GM21528 (cell line): ENCODE data around the gene PCSK5.

ENCODE experiments used
- ATAC-seq: cut with Tn5 transposase; IDR thresholded peaks from one replicate; pipeline ENCODE4 v1.9.1; 2021; ENCODE audit warnings: mild to moderate bottlenecking, moderate library complexity; ENCODE audit not compliant: unreplicated experiment, low FRiP score

Gene PCSK5

DNA sequence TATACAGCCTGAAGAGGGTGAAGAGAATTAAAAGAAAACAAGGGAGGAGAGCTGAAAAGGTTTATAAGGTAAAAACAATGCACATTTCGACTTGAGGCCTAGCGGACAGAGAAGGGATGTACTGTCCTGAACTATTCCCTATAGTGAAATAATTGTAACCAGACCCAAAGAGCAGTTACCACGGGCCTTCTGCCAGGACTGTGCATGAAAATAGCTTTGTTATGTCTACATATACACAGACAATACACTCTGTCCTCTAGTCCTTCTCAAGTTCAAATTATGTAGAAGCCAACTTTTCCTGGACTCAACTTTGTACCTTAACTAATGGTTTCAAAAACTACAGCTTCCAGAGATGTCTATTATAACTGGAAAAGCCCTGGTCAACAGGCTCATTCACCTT lies 223.7 kb downstream of the PCSK5 start:
- ATAC-seq = no peak

GRCh38 chr9:76115396-76115795 lies 224.9 kb downstream of the PCSK5 start:
- ATAC-seq = no peak

DNA sequence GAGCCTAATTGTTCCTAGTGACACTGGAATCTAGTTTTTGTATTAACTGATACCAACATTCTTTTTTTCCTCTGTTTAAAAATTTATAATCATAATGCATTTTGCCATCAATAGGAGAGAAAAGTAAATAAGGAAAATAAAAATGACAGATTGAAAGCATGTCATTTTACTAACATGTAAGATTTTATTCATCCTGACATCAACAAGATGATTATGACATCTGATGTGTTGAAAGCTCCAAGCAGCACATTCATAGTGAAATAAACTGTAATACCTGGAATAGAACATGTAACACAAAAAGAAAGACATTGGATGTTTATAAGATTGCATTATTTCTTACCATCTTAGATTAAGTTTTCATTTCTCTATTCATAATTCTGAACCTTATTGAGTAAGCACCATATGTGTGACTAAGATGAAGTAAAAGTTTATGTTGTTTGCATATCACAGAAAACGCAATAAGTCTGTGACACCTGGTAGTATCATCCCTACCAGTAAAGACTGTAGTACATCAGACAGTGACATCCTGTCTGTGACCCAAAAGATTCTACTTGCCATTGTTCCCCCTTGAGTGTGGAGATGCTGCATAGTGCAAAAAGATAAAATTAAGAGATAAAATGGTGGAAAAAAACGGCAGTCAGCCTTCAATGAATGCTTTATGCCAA lies 225.6 kb downstream of the PCSK5 start:
- ATAC-seq = no peak

DNA sequence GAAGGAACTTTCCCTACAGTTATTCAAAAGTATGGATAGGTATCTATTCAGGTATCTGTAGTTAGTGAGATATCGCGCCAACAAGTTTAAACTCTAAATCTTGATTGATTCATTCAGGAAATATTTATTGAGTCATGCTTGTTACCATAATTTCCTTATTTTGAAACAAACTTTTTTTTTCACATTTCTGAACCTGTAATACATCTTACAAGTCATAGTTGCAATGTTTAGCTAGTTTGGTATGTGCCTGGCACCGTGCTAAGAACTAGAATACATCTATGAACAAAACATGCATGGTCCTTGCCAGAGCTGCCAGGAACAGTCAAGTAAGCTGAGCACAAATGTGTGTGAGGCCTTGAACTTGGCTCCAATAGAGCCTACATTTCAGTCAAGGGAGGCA lies 226.4 kb downstream of the PCSK5 start:
- ATAC-seq = no peak

DNA sequence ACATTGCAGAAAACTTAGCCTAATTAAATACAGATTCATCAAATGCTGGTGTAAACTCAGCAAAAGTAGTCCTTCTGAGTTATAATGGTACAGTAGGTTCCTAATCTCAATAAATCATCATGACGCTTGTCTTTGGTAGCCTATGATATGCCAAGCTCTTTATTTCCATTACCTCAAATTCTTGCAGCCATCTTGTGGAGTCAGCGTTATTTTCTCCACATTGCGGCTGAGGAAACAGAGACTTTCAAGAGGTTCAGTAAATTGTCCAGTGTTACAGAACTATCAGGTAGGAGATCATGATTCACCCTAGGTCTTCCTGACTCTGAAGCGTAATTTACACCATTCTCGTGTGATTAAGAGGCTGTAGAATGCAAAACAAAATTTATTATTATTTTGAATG lies 237.2 kb downstream of the PCSK5 start:
- no peak for ATAC-seq

- no peak for ATAC-seq
These were observed 245.4 kb downstream of the PCSK5 start for GRCh38 chr9:76135902-76136301.

DNA sequence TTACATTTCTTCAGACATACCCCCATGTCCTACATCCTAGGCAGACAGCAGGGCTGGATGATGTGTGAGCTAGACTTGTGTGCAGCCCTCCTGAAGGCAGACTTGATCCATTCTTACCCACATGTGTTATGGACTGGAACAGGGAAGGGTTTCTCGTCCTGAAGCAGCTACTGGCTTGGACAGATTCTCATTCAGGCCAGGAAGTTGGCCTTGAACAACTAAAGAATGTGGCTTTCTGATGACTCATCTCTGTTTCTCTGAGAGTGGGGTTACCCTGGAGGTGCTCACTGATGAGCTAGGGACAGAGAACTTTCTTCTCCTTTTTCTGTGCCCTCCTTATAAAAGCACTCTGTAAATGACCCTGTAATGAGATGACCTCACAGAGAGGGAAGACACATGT lies 246.5 kb downstream of the PCSK5 start:
- ATAC-seq = no peak

- no peak for ATAC-seq
These were observed 247.5 kb downstream of the PCSK5 start for GRCh38 chr9:76137931-76138330.

- ATAC-seq = no peak
These were observed 247.9 kb downstream of the PCSK5 start for GRCh38 chr9:76138360-76138759.

DNA sequence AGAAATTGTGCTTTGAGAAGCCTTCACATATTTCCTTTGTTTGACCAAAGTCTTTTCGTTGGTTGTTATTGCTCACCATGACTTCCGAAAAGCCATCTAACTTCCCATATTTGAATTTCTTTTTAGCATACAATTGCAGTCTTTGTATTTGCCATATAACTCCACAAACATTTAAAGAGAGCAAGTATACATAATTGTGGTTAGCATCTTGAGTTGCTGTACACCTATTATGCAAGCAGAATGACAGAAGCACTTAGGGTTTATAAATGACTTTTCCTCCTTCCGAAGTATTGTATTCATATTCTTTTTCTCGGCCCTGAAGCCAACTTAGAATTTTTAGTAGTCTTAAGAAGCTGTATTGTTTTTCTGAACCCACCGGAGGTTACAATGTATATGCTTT lies 253.4 kb downstream of the PCSK5 start:
- no peak for ATAC-seq

DNA sequence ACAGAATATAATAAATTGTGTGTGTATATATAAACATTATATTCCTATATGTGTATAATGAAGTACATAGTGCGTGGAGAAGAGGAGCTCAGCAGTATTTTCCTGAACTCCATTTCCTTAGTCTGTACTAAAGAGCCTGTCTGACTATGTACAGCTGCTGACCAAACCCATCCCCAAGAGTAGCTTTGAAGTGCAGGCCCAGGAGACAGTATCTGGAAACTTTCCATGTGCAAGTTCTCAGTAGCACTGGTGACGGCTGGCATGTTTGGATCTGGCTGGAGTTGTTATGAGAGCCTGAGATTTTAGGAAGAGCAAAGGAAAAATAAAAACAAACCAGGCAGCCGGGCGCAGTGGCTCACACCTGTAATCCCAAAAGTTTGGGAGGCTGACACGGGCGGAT lies 259.5 kb downstream of the PCSK5 start:
- ATAC-seq = no peak

- ATAC-seq = no peak
These were observed 260.8 kb downstream of the PCSK5 start for GRCh38 chr9:76151267-76151666.

- no peak for ATAC-seq
These were observed 262.9 kb downstream of the PCSK5 start for GRCh38 chr9:76153339-76153738.

- ATAC-seq = no peak
These were observed 263.6 kb downstream of the PCSK5 start for GRCh38 chr9:76153902-76154629.

- no peak for ATAC-seq
These were observed 264.9 kb downstream of the PCSK5 start for GRCh38 chr9:76155361-76155760.

- no peak for ATAC-seq
These were observed 268.2 kb downstream of the PCSK5 start for GRCh38 chr9:76158713-76159112.

GRCh38 chr9:76159293-76159926 lies 268.9 kb downstream of the PCSK5 start:
- ATAC-seq = no peak

DNA sequence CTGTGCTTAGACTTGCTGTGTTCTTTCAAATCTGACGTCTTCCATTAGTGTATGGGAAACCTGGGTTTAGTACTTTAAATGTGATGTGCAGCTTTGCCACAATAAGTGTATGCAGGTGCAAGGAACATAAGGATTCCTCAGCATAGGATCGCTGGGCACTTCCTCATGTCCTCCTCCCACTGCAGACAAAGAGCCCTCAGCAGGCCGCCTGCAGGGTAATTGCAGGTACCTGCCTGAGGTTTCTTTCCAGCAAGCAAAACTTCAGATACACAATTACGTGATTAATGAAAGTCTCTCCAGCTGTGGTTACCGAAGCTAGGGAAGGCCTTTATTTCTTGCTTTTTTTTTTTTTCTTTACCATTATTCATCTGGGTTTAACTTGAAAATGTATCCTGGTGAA lies 270.6 kb downstream of the PCSK5 start:
- ATAC-seq = no peak

- ATAC-seq = no peak
These were observed 271.1 kb downstream of the PCSK5 start for GRCh38 chr9:76161541-76161940.

DNA sequence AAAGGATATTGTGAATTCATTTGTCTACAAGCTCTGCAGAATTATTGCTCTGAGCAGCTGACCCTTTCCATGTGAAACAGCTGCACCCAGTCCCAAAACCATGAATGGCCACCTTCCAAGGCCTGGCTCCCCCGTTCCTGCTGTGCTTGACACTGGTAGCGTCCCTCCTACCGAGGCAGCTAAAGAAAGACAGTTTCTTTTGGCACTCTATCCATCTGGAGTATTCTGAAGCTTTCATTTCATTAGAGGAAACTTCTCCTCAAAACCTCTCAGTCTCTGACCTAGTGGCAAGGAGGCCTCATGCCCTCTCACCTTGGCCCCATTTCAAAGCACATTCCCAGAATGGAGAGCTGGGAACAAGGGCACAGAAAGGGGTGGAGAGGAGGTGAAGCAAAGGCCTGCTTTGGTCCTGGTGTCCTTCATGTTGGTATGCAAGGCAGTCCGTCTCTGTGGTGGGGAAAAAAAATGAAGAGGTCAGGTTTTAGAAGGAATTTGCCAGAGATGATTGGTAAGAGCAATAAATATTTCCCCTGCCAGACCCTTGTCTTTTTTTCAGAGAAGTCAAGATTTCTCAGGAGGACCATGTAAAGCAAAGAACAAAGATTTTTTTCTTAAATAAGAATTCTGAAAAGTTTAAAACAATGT lies 271.7 kb downstream of the PCSK5 start:
- ATAC-seq = no peak

DNA sequence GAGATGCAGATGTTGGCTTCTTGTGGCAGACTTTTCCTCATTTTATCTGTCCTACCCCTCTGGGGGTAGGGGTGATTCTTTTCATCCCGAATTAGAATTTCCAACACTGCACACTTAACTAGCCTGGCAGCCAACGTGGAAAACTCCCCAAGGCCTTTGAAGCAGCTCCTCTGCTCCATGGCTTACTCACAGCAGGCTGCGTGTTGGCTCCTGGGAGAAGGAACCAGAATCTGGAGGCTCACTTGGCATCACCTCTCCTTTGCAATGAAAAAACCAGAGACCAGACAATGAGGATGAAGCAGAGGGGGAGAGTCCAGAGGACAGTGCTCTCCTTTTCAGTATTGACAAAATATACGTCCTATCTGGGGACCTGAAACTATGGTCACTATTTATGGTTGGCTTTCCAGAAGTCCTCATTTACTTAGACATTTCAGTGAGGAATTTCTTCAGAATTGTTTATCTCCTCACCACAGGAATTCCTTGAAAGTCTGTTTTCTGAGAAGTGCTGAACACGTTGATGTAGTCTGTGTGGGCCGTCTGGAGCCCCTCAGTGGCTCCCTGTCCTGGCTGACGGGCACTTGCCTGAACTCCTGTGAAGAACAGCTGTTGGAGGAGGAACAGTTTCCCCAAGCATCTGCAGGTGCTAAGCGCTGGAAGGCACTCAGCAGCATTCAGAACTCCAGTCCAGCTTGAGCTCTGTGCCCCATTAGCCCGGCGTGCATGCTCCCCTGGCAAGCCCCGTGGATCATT lies 272.5 kb downstream of the PCSK5 start:
- no peak for ATAC-seq
